GM10266 (cell line): ENCODE measurements around the gene MYO3B.
"Not testable (repeated sequence)": the region's sequence is repeated elsewhere in the genome, so short reads cannot be mapped to it uniquely, and the experiment has no call there.

ENCODE experiments used
- DNase-seq: peaks from one replicate; pipeline ENCODE4 v3.0.0; 2012; ENCODE audit errors: extremely low spot score
- CTCF ChIP-seq: IDR thresholded peaks from 2 replicates; pipeline ENCODE4 v1.5.1; 2012; ENCODE audit warnings: mild to moderate bottlenecking, low read depth; ENCODE audit not compliant: control insufficient read depth, insufficient read depth; ENCODE audit errors: missing control alignments

Gene MYO3B

GRCh38 chr2:170660409-170660808, 482.5 kb downstream of the MYO3B start:
- TF ChIP-seq CTCF = no peak
- DNase-seq = no peak

GRCh38 chr2:170665743-170666142, 487.8 kb downstream of the MYO3B start:
- no peak for TF ChIP-seq CTCF
- DNase-seq = no peak

- no peak for TF ChIP-seq CTCF
These were observed 492.0 kb downstream of the MYO3B start for GRCh38 chr2:170669909-170670308.

GRCh38 chr2:170670651-170671050, 492.7 kb downstream of the MYO3B start:
- TF ChIP-seq CTCF = no peak

More at GRCh38 chr2:170669909-170670308, 492.0 kb downstream of the MYO3B start:
- no peak for DNase-seq

GRCh38 chr2:170671079-170671478, 493.1 kb downstream of the MYO3B start:
- no peak for DNase-seq
- no peak for TF ChIP-seq CTCF

More at GRCh38 chr2:170670651-170671050, 492.7 kb downstream of the MYO3B start:
- no peak for DNase-seq

GRCh38 chr2:170674282-170674681, 496.3 kb downstream of the MYO3B start:
- DNase-seq = not testable (repeated sequence)

- no peak for TF ChIP-seq CTCF
- no peak for DNase-seq
These were observed 497.8 kb downstream of the MYO3B start for GRCh38 chr2:170675701-170676100.

GRCh38 chr2:170679607-170680079, 501.7 kb downstream of the MYO3B start:
- no peak for TF ChIP-seq CTCF
- DNase-seq = no peak
